ENCODE data around the gene TMPRSS4. TPM values are rescaled to one million over a fixed set of nuclear protein-coding genes. Genes with fewer than 3 reads are reported as not detected.

TMPRSS4 gene
- total and polyA plus RNA-seq, 4 donors = 0.08 to 0.33 (median 0.24) TPM; not detected in 1

- no peaks in the 10 kb centered on the region for H3K36me3 ChIP-seq (ENCODE audit: control insufficient read depth in 4 of 4, insufficient read depth in 3 of 4, low read depth in 1 of 4, low read length in 3 of 4)
- no peak overlapping the region for H3K4me3 ChIP-seq (ENCODE audit: low read depth in 1 of 3, low read length in 3 of 3)
- no peak overlapping the region for H3K27ac ChIP-seq (ENCODE audit: low read depth in 1 of 2, low read length in 2 of 2)
- TF ChIP-seq JUND (IDR thresholded peaks at IDR 0.05) (no peak), NR2F2 (IDR thresholded peaks at IDR 0.05) (no peak), YY1 (IDR thresholded peaks at IDR 0.05) (no peak), RXRA (IDR thresholded peaks at IDR 0.05) (no peak), MAX (IDR thresholded peaks at IDR 0.05) (no peak), RAD21 (IDR thresholded peaks at IDR 0.05) (no peak), FOXA1 (IDR thresholded peaks at IDR 0.05) (no peak), HNF4G (IDR thresholded peaks at IDR 0.05) (no peak), TAF1 (conservative IDR thresholded peaks at IDR 0.05) (no peak), GABPA (IDR thresholded peaks at IDR 0.05 in 1 of 2, conservative IDR thresholded peaks at IDR 0.05 in 1 of 2) (no peak), ZBTB33 (IDR thresholded peaks at IDR 0.05) (no peak), REST (IDR thresholded peaks at IDR 0.05) (no peak), FOXA2 (IDR thresholded peaks at IDR 0.05) (no peak)
- peaks cover 0 to 9% (median 1%) of the 10 kb centered on the region in 4 donors for H3K4me1 ChIP-seq (ENCODE audit: control insufficient read depth in 4 of 4, insufficient read depth in 4 of 4, low read length in 3 of 4)
- WGBS = 85% methylated on average over 4 of the region's 4 CpGs
- H3K27me3 ChIP-seq (ENCODE audit: control insufficient read depth in 4 of 4, insufficient read depth in 4 of 4, low read length in 3 of 4) = no peaks in the 10 kb centered on the region
- H3K9me3 ChIP-seq (ENCODE audit: control insufficient read depth in 4 of 4, low read length in 3 of 4) = no peaks in the 10 kb centered on the region
- no peak overlapping the region for H3K9ac ChIP-seq (ENCODE audit: low read depth in 1 of 2, low read length in 2 of 2)
- no peak for DNase-seq (ENCODE audit: low spot score)
These were observed 18.6 kb downstream of the TMPRSS4 start for GRCh38 chr11:118095493-118095892.

GRCh38 chr11:118095967-118096367, 19.1 kb downstream of the TMPRSS4 start:
- Histone ChIP-seq H3K9ac (ENCODE audit: low read depth in 1 of 2, low read length in 2 of 2) (no peak overlapping the region), H3K36me3 (ENCODE audit: control insufficient read depth in 4 of 4, insufficient read depth in 3 of 4, low read depth in 1 of 4, low read length in 3 of 4) (no peaks in the 10 kb centered on the region), H3K27ac (ENCODE audit: low read depth in 1 of 2, low read length in 2 of 2) (no peak overlapping the region), H3K27me3 (ENCODE audit: control insufficient read depth in 4 of 4, insufficient read depth in 4 of 4, low read length in 3 of 4) (no peaks in the 10 kb centered on the region), H3K4me3 (ENCODE audit: low read depth in 1 of 3, low read length in 3 of 3) (no peak overlapping the region), H3K4me1 (ENCODE audit: control insufficient read depth in 4 of 4, insufficient read depth in 4 of 4, low read length in 3 of 4) (peaks cover 0 to 9% (median 1%) of the 10 kb centered on the region in 4 donors), H3K9me3 (ENCODE audit: control insufficient read depth in 4 of 4, low read length in 3 of 4) (no peaks in the 10 kb centered on the region)
- 2% methylated on average over 1 of the region's 1 CpG for WGBS
- no peak for DNase-seq (ENCODE audit: low spot score)
- TF ChIP-seq SP1 (IDR thresholded peaks at IDR 0.05) (no peak), HNF4G (IDR thresholded peaks at IDR 0.05) (no peak), HNF4A (conservative IDR thresholded peaks at IDR 0.05) (peak; percentile 50 to 62), TAF1 (conservative IDR thresholded peaks at IDR 0.05) (no peak), EGR1 (IDR thresholded peaks at IDR 0.05; ENCODE audit: low read depth in 2 of 2) (no peak), NR2F2 (IDR thresholded peaks at IDR 0.05) (peak; percentile 18), FOXA2 (IDR thresholded peaks at IDR 0.05) (no peak), ZBTB33 (IDR thresholded peaks at IDR 0.05) (no peak), GABPA (IDR thresholded peaks at IDR 0.05 in 1 of 2, conservative IDR thresholded peaks at IDR 0.05 in 1 of 2) (no peak), REST (IDR thresholded peaks at IDR 0.05) (no peak), JUND (IDR thresholded peaks at IDR 0.05) (peak in 1 of 2 donors; percentile 12), RXRA (IDR thresholded peaks at IDR 0.05) (peak; percentile 36 to 37), CTCF (IDR thresholded peaks at IDR 0.05; ENCODE audit: low read depth, low read length, missing input control) (no peak), MAX (IDR thresholded peaks at IDR 0.05) (peak; percentile 16), RAD21 (IDR thresholded peaks at IDR 0.05) (no peak)
